Testis (tissue), 3 donors: Measurements from ENCODE around the gene ASXL3. TPM values are rescaled to one million over a fixed set of nuclear protein-coding genes. Genes with fewer than 3 reads are reported as not detected.

Experiments
- DNase-seq: peaks from one replicate; pipeline ENCODE4 v3.0.0-alpha.2; 2019
- H3K27ac ChIP-seq, 2 donors: fragments of 200-600 bp; sonication (generic); one replicate each; pipeline ENCODE4 v1.5.1; 2019
- H3K27me3 ChIP-seq: fragments of 200-600 bp; sonication (generic); one replicate; pipeline ENCODE4 v1.5.1; 2019
- H3K36me3 ChIP-seq: fragments of 200-600 bp; sonication (generic); one replicate; pipeline ENCODE4 v1.5.1; 2017; ENCODE audit warnings: low read depth; ENCODE audit errors: missing control alignments
- H3K4me1 ChIP-seq: fragments of 200-600 bp; sonication (generic); one replicate; pipeline ENCODE4 v1.5.1; 2019
- H3K4me3 ChIP-seq, 2 donors: fragments of 200-600 bp; sonication (generic); one replicate each; pipeline ENCODE4 v1.5.1; 2017 to 2019
- H3K9me3 ChIP-seq: fragments of 200-600 bp; sonication (generic); one replicate; pipeline ENCODE4 v1.5.1; 2017
- CTCF ChIP-seq, 3 experiments: fragments of 450-650 bp in 2 of 3; fragments of 200-600 bp in 1 of 3; sonication (generic) in 1 of 3; IDR thresholded peaks; one replicate each; pipeline ENCODE4 v1.5.1; 2016 to 2019; ENCODE audit warnings: antibody characterized with exemption in 3 of 3, mild to moderate bottlenecking in 2 of 3, moderate library complexity in 1 of 3
- POLR2A ChIP-seq: fragments of 450-650 bp; IDR thresholded peaks from one replicate; pipeline ENCODE4 v1.6.1; 2017; ENCODE audit warnings: antibody characterized with exemption, mild to moderate bottlenecking, moderate library complexity
- WGBS, 2 donors: methylation state at CpG; one replicate each; pipeline ENCODE4 v1.1.5; 2018; 5-methylcytosine and 5-hydroxymethylcytosine counted together
- intact Hi-C: fragments of 100-400 bp; cut with DNase I; formaldehyde crosslinking; loops from one replicate; pipeline ENCODE4 v1.15.1; 2023; ENCODE audit warnings: low total_unique reads
- polyA plus RNA-seq: library from polyadenylated mRNA; stranded (reverse); fragments of 350-450 nt; fragmentation: Illumina TruSeq; extraction: RNeasy Lipid Tissue Mini Kit (QIAGEN cat#74804); gene quantifications from one replicate; pipeline ENCODE4 v1.2.3, GENCODE V29; 2014; ENCODE audit warnings: low read depth, low replicate concordance; ENCODE audit not compliant: insufficient read depth
- total RNA-seq, 2 donors: library from RNA; depleted of rRNA; stranded (reverse); fragments of >200 nt; gene quantifications; one replicate each; pipeline ENCODE4 v1.2.3, GENCODE V29; 2016

The ASXL3 gene
- total and polyA plus RNA-seq, 3 donors from 2014 or later = 15.4 to 18.0 (median 15.7) TPM

- intact Hi-C loops = no loop called here
- no peaks in the 10 kb centered on the region for H3K27me3 ChIP-seq
- H3K9me3 ChIP-seq = no peaks in the 10 kb centered on the region
- H3K4me1 ChIP-seq = no peaks in the 10 kb centered on the region
- H3K27ac ChIP-seq = no peak overlapping the region
- H3K36me3 ChIP-seq = no peaks in the 10 kb centered on the region
- TF ChIP-seq CTCF (IDR thresholded peaks at IDR 0.05) = no peak
- no peak for TF ChIP-seq POLR2A
- DNase-seq = no peak
- WGBS, 2 donors = 78 to 89% methylated on average over 1 of the region's 1 CpG
- H3K4me3 ChIP-seq = no peak overlapping the region
Measured at GRCh38 chr18:33757037-33757436, 179.0 kb downstream of the ASXL3 start.

- peak in 1 of 3 experiments; percentile 21 for TF ChIP-seq CTCF (IDR thresholded peaks at IDR 0.05)
- TF ChIP-seq POLR2A = no peak
- peak; percentile 51 for DNase-seq
- no peaks in the 10 kb centered on the region for H3K27me3 ChIP-seq
- H3K36me3 ChIP-seq = no peaks in the 10 kb centered on the region
- H3K27ac ChIP-seq = no peak overlapping the region
- H3K4me1 ChIP-seq = no peaks in the 10 kb centered on the region
- intact Hi-C loops = no loop called here
- H3K9me3 ChIP-seq = no peaks in the 10 kb centered on the region
- no peak overlapping the region for H3K4me3 ChIP-seq
Measured at GRCh38 chr18:33761363-33761762, 183.3 kb downstream of the ASXL3 start.

GRCh38 chr18:33781429-33781828 is 203.4 kb downstream of the ASXL3 start:
- no peaks in the 10 kb centered on the region for H3K4me1 ChIP-seq
- H3K36me3 ChIP-seq = no peaks in the 10 kb centered on the region
- H3K4me3 ChIP-seq = no peak overlapping the region
- no peaks in the 10 kb centered on the region for H3K9me3 ChIP-seq
- H3K27me3 ChIP-seq = no peaks in the 10 kb centered on the region
- DNase-seq = no peak
- no peak for TF ChIP-seq POLR2A
- no peak for TF ChIP-seq CTCF (IDR thresholded peaks at IDR 0.05)
- intact Hi-C loops = no loop called here
- no peak overlapping the region for H3K27ac ChIP-seq

Other genes starting within 250 kb of the ASXL3 start
- 10 to 100 TPM; 10.2 to 17.5 TPM for gene CCDC178, start 137.5 kb upstream of the ASXL3 start, total RNA-seq
- gene CCDC178, start 137.5 kb upstream of the ASXL3 start, polyA plus RNA-seq = 8.6 TPM